GM21528 (cell line): Measurements from ENCODE around the gene PAX8.

ENCODE experiments used
- ATAC-seq: cut with Tn5 transposase; IDR thresholded peaks from one replicate; pipeline ENCODE4 v1.9.1; 2021; ENCODE audit warnings: mild to moderate bottlenecking, moderate library complexity; ENCODE audit not compliant: unreplicated experiment, low FRiP score

Gene PAX8

DNA sequence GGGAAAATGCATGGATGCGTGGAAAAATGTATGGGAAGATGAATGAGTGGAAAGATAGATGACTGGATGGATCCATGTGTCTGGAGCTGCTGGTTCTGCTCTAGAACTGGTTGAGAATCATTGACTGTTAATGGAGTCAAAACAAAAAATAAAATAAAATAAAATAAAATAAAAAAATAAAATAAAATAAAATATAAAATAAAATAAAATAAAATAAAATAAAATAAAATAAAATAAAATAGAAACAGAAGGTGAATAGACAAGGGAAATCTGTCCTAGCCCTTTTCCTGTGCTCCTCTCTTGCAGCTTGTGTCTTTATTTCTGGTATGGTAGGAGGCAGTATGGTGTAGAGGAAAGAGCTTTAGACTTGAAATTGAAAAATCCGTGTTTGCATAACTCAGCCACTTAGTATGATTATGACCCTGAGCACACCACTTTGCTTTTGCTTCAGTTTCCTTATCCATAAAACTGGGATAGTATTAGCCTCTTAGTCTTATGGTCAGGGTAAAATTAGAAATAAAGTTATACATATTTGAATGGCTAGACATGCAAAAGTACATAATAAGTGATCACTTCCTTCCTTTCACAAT is 54.0 kb downstream of the PAX8 start:
- ATAC-seq = no peak

DNA sequence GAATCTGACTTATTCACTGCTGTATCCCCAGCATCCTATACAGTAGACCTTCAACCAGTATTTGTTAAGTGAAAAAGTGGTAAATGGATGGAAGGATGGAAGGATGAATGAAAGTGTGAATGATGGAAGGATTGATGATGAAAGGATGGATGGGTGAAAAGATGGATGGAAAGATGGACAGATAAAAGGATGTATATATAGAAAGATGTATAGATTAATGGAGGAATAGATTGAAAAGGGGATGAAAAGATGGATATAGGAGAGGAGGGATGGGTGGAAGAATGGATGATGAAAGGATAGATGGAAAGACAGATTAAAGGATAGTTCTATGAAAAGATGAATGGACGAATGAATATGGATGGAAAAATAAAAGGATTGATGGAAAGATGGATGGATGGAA is 54.9 kb downstream of the PAX8 start:
- ATAC-seq = no peak

DNA sequence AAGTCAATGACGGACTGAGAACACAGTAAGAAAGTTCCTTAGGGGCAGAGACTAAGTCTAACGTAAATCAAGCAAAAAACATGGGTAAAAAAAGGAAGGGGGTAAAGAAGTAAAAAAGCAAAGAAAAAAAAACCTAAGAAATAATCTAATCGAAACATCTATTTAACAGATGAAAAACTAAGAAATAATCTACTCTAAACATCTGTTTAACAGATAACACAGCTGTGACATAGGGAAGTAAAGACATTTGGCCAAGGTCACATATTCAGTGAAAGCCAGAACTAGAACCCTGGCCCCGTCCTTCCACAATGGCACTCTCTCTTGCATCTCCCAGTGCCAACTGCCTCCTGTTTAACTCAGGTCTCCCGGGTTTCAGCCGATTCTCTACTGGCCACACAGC is 56.9 kb downstream of the PAX8 start:
- ATAC-seq = no peak

DNA sequence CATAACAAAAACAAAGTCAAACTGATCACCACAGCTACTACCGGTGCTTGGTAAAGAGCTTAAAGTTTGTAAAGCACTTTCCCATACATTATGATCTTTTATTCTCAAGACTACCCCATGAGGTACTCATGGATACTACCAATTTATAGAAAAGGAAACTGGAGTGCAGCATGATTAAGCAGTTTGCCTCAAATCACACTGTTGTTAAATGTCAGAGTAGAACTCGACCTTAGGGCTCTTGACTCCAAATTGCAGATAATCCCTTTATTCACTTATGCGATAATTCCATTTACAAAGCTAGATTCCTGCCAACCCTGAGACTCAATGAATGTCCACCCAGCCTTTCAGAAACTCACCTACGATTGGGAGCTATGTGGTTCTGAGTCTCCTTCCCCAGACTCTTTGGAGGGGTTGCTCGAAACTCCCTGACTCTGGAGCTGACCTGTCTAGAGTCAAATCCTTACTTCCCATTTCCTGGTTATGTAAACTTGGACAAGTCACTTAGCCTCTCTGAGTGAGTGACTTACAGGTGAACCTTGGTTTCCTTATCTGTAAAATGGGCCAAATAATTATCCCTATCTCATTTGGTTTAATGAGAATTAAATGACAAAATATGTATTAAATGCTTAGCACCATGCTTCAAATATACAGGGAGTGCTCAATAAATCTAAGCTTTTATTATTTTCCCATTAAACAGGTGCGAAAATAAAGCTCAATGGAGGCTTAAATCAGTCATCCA is 57.6 kb downstream of the PAX8 start:
- ATAC-seq = no peak

DNA sequence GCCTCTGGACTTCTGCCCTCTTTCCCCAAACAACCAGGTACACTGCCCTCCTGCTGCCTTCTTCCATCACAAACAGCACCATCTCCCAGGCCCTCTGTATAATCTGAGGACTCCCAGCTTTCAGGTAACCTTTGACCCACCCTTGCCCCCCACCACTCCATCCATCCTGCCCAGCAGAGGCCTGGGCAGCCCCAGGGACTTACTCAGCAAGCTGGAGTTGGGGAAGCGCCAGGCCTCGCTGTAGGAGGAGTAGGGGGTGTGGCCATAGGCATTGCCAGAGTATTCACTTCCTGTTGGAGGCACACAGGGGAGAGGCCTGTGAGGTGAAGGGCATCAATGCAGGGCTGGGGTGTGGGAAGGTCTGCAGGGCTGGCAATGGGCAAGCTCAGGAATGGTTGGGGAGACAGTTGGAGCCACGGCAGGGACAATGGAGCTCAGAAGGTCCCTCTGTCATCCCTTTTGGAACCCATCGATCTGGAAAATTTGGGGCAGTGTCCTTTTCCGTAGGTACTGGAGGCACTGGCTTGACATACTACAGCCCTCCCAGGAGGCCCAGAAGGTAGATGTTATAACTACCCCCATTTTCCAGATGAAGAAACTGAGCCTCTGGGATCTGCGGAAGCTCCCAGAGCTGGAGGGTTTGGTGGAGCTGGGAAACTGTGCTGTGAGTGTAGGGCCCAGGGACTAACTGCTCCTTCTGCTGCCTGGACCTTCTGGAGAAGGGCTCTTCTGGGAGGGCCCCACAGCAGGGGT is 58.7 kb downstream of the PAX8 start:
- no peak for ATAC-seq

DNA sequence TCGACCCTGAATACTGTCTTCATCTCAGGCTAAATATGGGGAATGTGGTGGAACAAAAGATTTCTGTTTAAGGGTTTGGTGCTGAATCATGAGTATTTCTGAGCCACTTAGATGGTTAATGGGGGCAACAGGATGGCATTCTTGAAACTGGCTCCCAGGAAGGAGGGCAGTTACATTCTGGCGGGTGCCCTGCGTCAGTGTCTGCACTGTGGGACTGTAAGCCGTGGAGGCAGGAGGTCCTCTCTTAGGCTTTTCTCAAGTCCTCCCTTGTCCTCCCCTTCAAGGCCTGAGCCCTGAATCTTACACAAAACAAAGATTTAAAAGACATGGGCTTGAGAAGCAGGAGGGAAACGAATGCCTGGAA is 59.2 kb downstream of the PAX8 start:
- no peak for ATAC-seq

DNA sequence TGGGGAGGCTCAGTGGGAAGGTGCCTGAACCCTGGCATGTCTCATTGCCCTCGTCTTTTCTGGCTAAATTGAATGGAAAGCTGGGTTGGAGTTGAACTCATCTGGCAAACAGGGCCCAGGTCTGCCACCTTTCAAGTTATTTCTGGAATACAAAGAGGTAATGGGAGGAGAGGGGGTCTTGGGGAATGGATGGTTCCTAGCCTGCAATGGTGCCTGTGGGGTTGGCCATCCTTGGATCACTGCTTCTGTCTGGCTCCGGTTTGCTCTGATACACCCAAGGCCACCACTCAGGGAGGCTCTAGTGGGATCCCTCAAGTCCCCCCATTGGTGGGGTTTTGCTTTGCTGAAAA is 59.7 kb downstream of the PAX8 start:
- no peak for ATAC-seq

DNA sequence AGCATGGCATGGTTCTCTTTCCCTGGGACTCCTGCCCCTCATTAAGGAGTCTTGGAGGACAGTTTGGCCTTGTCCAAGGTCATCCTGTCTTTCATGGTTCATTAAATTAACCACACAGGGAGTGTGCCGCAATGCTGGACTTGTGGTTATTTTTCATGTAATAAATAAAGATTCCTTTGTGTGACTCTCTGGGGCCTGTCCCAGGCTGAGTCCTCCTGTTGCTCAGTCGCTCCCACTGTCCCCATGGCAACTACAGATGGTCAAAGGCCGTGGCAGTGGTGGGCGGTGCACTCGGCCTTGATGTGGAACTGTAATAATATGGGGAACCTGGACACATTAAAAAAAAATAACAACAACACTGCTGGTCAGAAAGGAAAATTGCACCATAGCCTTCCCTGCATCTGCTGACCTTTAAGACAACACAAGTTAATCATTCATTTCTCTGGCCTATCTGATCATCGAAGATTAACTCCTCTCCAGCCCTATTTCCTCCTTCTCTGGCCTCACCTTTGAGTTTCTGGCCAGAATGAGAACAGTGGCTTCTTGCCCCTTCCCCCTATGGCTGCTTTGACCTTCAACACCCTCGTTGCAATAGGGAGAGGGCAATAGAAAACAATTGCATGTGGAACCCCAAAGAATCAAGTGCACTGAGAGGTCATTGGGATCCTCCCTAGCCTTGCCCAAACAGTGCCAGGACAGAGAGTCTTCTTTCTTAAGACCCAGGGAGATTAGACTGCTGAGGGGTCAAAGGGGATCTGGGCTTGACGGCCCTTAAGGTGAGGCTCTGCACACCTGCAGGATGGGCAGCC is 60.2 kb downstream of the PAX8 start:
- no peak for ATAC-seq

DNA sequence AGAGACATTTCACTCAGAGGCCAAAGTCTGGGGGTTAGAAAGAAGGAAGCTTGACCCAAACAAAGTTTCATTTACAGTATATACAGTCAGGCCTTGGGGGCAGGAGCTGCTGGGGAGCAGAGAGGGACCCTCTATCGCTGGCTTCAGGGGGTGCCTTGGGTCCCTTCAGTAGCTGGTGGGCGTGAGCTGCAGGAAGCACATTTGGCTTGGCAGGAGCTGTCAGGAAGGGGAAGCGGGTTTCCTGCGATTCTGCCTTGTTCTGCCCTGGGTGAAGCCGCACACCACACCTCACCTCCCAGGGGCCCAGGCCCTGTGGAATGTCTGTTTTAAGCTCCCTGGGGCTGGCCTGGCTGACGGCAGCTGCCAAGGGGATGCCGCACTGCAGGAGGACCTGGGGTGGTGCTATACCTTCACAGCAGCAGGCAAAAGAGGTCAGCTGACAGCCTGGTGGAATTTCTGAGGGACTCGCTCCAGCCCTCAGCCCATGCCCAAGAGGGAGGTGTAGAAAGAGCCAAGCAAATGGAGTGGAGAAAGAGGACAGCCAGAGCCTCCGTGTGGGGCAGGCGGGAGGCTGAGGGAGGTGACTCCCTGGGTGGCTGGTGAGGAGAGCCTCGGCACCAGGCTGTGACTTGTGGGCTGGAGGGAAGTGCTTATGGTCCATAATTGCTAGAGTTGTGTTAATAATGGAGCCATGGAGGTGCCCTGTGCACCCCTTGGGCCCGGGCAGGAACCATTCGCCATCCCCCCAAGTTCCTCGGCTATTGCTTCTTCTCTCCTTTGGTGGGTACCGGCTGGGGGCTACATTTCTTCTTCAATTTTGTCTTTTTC is 61.1 kb downstream of the PAX8 start:
- no peak for ATAC-seq

DNA sequence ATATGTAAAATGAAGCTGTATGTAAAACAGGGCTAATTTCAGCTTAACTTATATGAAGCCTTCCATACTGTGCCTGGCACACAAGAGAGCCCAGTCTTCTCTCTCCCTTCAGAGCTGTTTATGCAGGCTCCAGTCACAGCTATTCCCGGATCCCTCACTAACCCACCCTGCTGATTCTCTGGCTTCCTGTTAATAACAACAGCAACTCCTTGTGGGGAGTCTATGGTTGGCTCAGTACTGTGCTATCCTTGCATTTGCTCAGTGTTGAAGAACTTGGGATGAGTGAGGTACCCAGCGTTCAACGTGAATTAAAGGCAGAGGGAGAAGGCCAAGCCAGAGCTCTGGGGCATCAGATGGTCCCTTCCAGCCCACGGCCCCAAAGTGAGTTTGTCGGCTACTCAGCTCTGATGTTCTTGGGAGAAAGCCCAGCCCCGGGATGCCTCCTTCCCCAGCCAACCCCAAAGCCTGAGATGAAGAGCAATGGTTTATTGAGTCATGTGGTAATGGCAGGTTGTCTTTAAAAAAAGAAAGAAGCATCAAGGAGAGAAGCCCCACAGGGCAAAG is 61.7 kb downstream of the PAX8 start:
- no peak for ATAC-seq

DNA sequence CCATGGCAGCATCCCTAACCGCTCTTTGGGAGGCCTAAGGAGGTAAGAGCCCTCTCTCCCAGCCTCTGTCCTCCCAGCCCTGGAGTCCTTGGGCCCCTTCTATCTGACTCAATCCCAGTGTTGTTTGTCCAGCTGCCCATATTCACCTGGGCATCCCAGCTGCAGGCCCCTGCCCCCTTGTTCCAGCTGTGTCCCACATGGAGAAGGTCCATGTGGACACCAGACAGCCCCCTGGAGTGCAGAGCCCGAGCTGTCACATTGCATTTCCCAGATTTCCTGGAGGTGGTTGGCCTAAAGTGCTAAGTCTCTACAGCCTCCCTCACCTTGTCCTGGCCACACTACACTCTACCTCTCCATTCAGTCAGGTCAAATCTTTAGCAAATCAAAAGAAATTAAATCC is 62.4 kb downstream of the PAX8 start:
- ATAC-seq = no peak

DNA sequence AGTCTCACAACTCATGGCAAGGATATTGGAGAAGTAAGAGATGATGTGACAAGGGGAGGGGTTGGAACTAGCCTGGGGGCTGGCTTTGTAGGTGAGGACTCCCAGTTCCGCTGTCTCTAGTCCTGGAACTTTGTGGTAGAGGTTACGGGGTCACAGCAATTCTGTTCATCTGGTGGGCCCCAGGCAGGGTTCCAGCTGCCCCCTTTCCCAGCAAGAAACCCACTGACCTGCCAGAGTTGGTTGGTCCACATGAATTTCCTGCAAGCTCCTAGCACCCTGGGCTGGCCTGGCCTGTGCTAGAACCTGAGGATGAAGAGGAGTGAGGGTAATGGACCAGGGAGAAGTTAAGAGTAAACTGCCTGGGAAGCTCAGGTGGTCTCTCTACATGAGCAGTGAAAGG is 63.7 kb downstream of the PAX8 start:
- no peak for ATAC-seq

DNA sequence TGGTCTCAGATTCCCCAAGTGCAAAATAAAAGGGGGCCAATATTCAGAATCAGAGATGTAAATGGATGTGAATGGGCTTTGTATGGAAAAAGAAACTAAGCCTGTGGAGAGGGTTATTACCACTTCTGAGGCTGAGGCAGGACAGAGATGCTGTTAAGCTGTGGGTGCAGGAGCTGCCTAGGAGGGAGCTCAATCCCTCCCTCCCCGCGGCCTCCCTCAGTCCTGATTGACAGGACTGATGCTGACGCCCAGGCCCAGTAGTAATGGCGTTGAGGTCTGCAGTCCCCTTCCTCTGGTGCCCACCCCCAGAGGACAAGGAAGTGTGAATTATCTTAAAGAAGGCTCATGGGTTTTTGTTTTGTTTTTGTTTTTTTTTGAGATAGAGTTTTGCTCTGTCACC is 64.6 kb downstream of the PAX8 start:
- ATAC-seq = no peak

DNA sequence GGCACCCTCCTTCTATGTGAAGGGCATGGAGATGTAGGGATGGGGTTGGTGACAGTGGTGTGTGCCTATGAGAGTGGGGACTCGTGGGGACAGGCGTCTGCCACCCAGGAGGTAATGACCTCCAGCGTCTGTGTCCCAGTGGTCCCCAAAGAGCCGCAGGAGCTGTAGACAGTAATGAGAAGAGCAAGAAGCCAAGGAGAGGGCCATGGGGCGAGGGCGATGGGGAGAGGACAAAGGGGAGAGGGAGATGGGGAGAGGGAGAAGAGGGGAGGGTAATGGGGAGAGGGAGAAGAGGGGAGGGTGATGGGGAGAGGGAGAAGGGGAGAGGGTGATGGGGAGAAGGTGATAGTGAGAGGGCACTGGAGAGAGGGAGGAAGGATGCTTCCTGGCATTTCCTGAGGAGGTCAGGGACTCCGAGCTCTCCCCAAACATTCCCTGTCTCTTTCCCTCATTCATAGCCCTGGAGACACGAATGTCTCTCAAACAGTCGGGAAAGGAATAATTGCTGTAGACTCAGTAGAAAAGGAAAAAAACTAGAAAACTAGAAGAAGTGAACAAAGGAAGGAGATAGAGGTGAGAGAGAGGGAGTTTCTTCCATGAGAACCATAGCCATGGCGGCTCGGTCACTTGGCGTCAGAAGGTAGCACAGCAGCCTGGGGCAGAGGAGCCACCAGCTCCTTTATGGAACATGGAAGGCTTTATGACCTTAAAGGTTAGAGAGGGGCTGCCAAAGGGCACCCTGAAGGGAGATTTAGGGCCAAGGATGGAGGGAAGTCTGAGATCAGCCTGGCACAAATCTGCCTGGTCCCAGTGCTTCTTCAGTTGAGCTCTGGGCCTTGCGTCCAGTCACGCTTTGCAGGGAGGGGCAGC is 65.4 kb downstream of the PAX8 start:
- no peak for ATAC-seq

DNA sequence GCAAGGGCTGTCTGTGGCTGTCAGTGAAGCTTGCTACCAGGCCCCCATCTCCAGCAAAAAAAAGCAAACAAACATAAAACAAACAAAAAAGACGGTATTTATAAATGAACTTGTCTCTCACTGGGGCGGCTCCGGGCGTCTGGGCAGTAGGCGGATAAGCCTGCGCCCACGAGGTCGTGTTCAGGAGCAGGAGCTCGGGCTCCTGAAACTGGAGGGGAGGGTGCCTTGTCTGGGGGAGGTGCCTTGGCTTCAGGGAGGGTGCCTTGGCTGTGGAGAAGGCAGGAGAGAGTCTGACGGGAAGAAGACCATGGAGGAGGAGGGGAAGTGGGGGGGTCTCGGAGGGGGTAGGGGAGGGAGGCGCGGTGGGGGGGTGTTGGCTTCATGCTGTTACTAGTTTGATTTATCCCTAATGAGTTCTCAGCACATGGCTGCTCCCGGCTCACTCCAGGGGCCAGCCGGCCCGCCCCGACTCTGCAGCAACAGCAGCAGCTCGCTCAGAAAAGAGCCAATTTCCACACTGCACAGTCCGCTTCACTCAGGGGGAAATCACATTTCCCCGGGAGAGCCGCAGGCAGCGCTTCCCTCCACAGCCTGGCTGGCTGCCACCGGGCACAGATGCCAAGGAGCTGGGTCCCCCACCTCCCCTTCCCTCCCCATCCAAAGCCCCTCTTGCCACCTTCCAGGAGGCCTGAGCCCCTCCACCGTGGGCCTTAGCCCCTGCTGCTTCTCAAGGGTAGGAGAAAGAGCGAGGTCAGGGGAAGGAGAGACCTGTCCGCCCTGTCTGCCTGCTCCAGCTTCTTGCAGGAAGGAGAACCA is 66.3 kb downstream of the PAX8 start:
- ATAC-seq = no peak

DNA sequence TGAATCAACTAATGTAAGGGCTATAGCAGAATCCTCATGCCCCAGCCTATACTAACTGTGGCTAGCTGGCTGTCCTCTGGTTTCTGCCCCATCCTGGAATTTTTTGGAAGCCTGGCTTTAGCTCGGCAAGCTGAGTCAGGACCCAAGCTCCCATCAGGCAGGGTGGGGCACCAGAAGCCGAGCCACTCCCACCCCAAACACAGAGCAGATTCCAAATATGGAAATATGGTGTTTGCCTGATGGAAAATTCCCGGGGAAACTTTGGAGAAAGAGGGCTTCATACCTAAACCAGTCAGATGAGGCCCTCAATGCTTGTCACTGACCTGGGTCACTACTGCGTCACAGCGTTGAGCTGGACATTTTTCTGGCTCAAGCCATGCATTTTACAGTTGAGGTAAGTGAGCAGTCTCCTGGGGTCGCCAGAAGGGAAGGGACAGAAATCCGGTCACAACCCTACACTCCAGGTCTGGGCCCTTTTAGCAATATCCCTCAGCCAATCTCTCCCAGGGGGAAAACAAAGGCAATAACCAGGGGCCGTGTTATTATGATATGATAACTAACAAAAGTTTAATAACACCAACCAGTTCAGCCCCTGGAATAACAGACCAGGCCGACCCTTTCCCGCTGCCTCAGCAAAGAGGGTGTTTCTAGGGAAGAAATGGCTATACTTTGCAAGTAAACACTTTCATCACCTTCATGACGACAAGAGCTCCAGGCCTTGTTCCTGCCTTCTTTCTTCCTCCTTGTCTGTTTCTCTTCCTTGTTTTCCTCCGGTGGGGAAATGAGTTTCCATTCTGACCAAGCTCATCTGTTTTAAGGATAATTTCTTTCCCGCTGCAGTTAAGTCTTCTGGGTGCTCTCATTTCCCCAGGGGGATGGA is 67.3 kb downstream of the PAX8 start:
- ATAC-seq = no peak

DNA sequence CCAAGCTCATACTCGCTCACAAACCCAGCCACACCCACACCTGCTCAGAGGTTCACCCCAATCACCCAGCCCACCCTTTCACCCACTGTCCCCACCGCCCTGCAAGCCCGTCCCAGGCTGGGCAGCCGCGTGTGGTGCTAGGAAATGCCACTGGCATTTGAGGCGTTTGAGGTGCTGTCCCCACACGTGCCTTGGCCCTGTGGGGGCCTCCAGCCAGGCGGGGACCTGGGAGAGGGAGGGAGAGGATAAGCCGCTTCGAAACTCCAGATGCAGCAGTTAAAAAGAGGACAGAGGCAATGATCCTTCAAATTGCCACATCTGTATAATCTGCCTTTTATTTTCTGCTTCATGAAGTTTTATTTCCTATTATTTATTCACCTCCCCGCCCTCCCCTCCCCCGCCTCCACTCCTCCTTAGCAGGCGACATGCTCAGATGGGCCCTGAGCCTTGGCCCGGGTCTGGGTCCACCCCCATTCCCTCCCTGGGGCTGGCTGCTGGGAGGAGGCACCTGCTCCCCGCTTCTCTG is 69.0 kb downstream of the PAX8 start:
- no peak for ATAC-seq
